Lower leg skin (tissue), 4 donors: ENCODE measurements around the gene CTNNBL1. TPM values are rescaled to one million over a fixed set of nuclear protein-coding genes. Genes with fewer than 3 reads are reported as not detected.

Experiments
- DNase-seq, 2 donors: peaks; one replicate each; pipeline ENCODE4 v3.0.0-alpha.2; 2019; ENCODE audit warnings: low spot score in 2 of 2
- H3K4me3 ChIP-seq: fragments of 200-600 bp; sonication (generic); 2 replicates; pipeline ENCODE4 v1.5.1; 2017; ENCODE audit warnings: mild to moderate bottlenecking, low read depth; ENCODE audit not compliant: poor library complexity, severe bottlenecking
- CTCF ChIP-seq, 3 donors: fragments of 450-650 bp; IDR thresholded peaks; one replicate each; pipeline ENCODE4 v1.5.1; 2016; ENCODE audit warnings: antibody characterized with exemption in 3 of 3, mild to moderate bottlenecking in 3 of 3, moderate library complexity in 2 of 3
- POLR2A ChIP-seq, 2 donors: fragments of 450-650 bp; IDR thresholded peaks; one replicate each; pipeline ENCODE4 v1.6.1; 2016 to 2017; ENCODE audit warnings: antibody characterized with exemption in 2 of 2, mild to moderate bottlenecking in 1 of 2, moderate library complexity in 1 of 2
- WGBS, 2 donors: methylation state at CpG; one replicate each; pipeline ENCODE4 v1.1.5; 2018; 5-methylcytosine and 5-hydroxymethylcytosine counted together
- intact Hi-C: fragments of 100-400 bp; cut with DNase I; formaldehyde crosslinking; loops from one replicate; pipeline ENCODE4 v1.15.0; 2023; ENCODE audit warnings: low total_unique reads
- total RNA-seq, 4 donors: library from RNA; depleted of rRNA; stranded (reverse); fragments of >200 nt; gene quantifications; one replicate each; pipeline ENCODE4 v1.1.0, GENCODE V29; 2016

Gene CTNNBL1
- total RNA-seq, 4 donors from 2014 or later = 22.0 to 35.0 (median 27.5) TPM

DNA sequence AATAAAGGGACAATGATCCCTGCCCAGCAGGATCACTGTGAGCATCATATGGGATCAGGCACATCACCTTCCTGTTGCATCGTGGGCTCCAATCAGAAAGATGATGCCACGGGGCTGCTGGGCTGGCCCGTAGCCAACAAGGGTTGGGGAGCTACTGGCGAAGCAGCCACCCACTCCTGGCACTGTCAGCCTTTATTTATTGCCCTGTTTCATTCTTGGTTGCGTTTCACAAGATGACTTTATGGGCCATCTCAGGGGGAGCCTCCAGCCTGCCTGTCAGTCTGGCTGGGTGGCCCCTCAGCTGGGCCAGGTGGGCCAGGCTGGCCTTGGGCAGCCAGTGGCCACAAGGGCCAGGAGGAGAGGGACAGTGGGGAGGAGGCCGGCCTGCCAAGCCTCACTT, 226.4 kb downstream of the CTNNBL1 start:
- DNase-seq = no peak
- TF ChIP-seq POLR2A (IDR thresholded peaks at IDR 0.05) = no peak
- TF ChIP-seq CTCF (IDR thresholded peaks at IDR 0.05) = no peak
- intact Hi-C loops = no loop called here
- WGBS, 2 donors = 26 to 32% methylated on average over 6 of the region's 6 CpGs
- H3K4me3 ChIP-seq = no peak overlapping the region

DNA sequence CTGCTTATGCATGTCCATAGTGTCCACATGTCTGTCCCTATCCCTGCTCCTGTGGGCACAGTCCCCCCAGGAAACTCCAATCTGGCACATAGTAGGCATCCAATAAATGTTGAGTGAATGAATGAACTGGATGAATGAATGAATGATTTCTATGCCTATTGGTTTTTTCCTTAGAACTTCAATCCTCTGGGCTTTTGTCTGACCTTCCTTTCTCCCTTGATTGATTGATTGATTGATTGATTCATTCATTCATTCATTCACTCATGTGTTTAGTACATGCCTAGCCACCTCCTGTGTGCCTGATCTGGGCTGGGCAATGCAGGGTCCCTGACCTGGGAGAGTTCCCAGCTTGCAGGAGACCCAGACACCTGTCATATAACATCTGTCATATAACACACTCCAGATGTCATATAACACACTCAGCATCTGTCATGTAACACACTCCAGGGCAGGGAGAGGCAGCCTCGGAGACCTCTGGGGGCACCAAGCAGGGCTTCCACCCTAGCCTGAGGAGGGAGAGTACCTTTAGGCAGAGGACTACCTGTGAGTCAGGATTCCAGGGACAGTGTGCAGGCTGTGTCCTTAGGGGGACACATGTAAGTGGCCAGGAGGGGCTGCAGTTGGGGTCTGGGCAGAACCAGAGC, 227.0 kb downstream of the CTNNBL1 start:
- no peak overlapping the region for H3K4me3 ChIP-seq
- TF ChIP-seq POLR2A (IDR thresholded peaks at IDR 0.05) (no peak), CTCF (IDR thresholded peaks at IDR 0.05) (no peak)
- no peak for DNase-seq
- WGBS, 2 donors = 75 to 92% methylated on average over 1 of the region's 1 CpG
- intact Hi-C loops = no loop called here

DNA sequence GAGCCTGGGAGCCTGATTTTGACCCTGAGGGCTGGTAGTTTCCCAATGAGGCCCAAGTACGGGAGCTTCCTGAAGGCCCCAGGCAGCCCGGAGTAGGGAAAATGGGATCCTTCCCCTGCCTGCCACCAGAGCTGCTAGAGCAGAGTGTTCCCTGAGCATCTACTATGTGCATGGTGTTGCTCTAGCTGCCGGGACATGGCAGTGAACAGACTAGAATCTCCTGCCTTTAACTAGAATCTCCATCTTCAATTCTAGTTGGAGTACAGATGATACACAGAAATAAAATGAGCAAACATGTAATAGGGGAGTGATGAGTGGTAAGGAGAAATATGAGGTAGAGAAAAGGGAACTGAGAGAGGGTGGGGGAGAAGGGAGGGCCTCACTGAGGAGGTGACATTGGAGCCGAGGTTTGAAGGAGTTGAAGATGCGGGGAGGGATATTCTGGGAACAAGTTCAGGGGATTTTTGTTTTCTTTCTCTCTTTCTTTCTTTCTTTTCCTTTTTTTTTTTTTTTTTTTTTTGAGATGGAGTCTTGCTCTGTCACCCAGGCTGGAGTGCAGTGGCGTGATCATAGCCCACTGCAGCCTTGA, 227.6 kb downstream of the CTNNBL1 start:
- no peak for DNase-seq
- intact Hi-C loops = no loop called here
- WGBS, 2 donors = 81 to 88% methylated on average over 5 to 6 of the region's 6 CpGs
- TF ChIP-seq CTCF (IDR thresholded peaks at IDR 0.05) = no peak
- no peak for TF ChIP-seq POLR2A (IDR thresholded peaks at IDR 0.05)
- H3K4me3 ChIP-seq = no peak overlapping the region

Other genes starting within 250 kb of the CTNNBL1 start
- gene NNAT, start 172.8 kb upstream of the CTNNBL1 start, total RNA-seq = 1 to 10 TPM; 1.3 to 3.8 (median 2.3) TPM
- gene BLCAP, start 166.2 kb upstream of the CTNNBL1 start, total RNA-seq = 100 to 1,000 TPM in 3 of 4 donors, 10 to 100 TPM in 1; 91.3 to 136 (median 103) TPM
- gene VSTM2L, start 209.1 kb downstream of the CTNNBL1 start, total RNA-seq = 10 to 100 TPM in 1 of 4 donors, 1 to 10 TPM in 2, under 1 TPM in 1; 0.64 to 15.9 (median 3.9) TPM